Measurements from ENCODE around the gene ZBTB39.
"Not testable (repeated sequence)": the region's sequence is repeated elsewhere in the genome, so short reads cannot be mapped to it uniquely, and the experiment has no call there.

ZBTB39 gene

DNA sequence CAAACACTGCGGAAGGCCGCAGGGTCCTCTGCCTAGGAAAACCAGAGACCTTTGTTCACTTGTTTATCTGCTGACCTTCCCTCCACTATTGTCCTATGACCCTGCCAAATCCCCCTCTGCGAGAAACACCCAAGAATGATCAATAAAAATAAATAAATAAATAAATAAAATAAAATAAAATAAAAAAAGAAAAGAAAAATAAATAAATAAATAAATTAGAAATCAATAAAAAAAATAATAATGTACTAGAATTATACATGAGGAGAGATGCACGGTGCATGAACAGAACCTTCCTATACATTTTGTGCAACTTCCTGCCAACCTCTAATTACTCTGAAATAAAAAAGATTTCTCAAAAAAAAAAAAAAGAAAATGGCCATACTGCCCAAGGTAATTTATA is 41.2 kb downstream of the ZBTB39 start:
- DNase-seq (ENCODE audit: low read depth in 1 of 2, low spot score in 1 of 2); in situ Hi-C loops (cut with HindIII; ENCODE audit: low pct_unique_long_range_greater_than_20kb, low sequenced_read_pairs): not testable (repeated sequence)

DNA sequence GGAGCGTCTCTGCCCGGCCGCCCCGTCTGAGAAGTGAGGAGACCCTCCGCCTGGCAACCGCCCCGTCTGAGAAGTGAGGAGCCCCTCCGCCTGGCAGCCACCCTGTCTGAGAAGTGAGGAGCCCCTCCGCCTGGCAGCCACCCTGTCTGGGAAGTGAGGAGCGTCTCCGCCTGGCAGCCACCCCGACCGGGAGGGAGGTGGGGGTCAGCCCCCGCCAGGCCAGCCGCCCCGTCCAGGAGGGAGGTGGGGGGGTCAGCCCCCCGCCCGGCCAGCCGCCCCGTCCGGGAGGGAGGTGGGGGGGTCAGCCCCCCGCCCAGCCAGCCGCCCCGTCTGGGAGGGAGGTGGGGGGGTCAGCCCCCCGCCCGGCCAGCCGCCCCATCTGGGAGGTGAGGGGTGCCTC is 42.8 kb downstream of the ZBTB39 start:
- DNase-seq (ENCODE audit: low read depth in 1 of 2, low spot score in 1 of 2); in situ Hi-C loops (cut with HindIII; ENCODE audit: low pct_unique_long_range_greater_than_20kb, low sequenced_read_pairs): not testable (repeated sequence)

DNA sequence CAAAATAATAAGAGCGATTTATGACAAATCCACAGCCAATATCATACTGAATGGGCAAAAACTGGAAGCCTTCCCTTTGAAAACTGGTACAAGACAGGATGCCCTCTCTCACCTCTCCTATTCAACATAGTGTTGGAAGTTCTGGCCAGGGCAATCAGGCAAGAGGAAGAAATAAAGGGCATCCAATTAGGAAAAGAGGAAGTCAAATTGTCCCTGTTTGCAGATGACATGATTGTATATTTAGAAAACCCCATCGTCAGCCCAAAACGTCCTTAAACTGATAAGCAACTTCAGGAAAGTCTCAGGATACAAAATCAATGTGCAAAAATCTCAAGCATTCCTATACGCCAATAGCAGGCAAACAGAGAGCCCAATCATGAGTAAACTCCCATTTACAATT is 44.1 kb downstream of the ZBTB39 start:
- DNase-seq (ENCODE audit: low read depth in 1 of 2, low spot score in 1 of 2); in situ Hi-C loops (cut with HindIII; ENCODE audit: low pct_unique_long_range_greater_than_20kb, low sequenced_read_pairs): not testable (repeated sequence)

DNA sequence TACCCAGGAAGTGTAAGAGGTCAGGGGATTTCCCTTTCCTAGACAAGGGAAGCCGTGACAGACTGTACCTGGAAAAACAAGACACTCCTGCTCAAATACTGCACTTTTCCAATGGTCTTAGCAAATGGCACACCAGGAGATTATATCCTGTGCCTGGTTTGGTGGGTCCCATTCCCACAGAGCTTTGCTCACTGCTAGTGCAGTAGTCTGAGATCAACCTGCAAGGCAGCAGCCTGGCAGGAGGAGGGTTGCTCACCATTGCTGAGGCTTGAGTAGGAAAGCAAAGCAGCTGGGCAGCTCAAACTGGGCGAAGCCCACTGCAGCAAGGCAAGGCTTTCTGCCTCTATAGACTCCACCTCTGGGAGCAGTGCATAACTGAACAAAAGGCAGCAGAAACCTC is 47.9 kb downstream of the ZBTB39 start:
- in situ Hi-C loops (cut with HindIII; ENCODE audit: low pct_unique_long_range_greater_than_20kb, low sequenced_read_pairs): no loop called here
- DNase-seq (ENCODE audit: low read depth in 1 of 2, low spot score in 1 of 2): no peak
- no peak for TF ChIP-seq JUND (IDR thresholded peaks at IDR 0.05; ENCODE audit: low read depth)

DNA sequence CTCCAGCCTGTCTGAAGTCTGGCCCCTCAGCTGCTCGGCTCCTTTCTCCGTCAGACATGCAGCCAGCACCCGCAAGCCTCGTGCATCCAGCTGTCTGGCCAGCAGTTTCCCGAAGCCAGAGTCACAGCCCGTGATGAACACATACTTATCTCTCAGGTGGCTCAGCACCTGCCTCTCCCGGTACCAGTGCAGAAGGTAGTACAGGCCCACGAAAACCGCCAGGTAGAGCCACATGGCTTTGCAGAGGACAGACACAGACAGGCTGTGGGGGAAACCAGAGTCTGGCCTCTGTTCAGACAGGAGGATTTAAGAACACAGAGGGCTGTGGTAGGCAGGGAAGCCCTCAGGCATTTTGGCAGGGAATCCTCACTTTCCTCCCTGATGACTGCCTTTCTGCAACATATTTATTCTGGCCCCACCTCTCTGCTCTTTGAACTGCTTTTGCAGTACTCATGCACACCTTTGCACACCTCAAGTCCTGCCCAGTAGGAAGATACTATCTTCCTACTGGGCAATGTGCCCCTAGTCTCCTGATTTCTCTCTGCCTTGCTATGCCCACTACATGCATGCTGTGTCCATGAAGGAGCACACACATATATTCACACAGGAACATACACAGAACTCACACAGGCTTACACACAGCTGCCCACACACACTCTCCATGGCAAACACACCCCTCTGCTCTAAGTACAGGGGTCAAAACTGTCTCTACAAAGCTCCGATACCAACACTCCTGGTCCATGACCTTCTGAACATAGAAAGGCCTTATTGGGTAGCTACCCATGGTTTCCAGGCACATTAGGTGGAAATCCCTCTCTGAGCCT is 48.9 kb downstream of the ZBTB39 start, which contains the start of gene RDH16:
Gene RDH16 (minus strand): TSS at position 380 of the 824 bp plus-strand sequence. CDS start 146 bp downstream, at position 234.
- no peak for TF ChIP-seq JUND (IDR thresholded peaks at IDR 0.05; ENCODE audit: low read depth)
- DNase-seq (ENCODE audit: low read depth in 1 of 2, low spot score in 1 of 2): peak; percentile 50 to 78
- in situ Hi-C loops (cut with HindIII; ENCODE audit: low pct_unique_long_range_greater_than_20kb, low sequenced_read_pairs): no loop called here

DNA sequence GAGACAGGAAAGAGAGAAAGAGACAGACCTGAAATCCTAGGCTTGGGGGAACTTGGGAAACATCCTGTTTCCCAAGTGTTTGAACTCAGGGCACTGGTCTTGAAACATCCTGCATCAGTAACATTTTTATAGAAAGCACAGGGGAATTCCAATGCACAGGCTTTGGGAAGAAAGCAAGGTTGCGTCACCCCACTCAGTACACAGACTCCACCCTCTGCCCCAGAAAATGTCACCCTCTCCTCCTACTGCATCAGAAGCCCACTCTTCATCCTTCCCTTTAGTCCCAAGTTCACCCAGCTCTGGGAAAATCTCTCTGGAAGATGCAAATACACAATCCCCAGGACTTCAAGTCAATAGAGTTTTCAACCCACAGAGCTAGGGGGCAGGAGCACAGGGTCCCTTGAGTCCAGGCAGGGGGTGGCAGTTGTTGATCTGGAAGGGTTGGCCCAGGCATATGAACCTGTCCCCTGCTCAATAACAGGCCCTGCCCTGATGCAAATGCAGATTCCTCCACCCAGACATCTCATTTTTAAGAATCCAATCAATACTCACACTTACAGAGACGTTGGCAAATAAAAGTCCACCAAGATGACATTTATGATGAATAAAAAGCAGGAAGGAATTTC is 50.6 kb downstream of the ZBTB39 start:
- no peak for TF ChIP-seq JUND (IDR thresholded peaks at IDR 0.05; ENCODE audit: low read depth)
- in situ Hi-C loops (cut with HindIII; ENCODE audit: low pct_unique_long_range_greater_than_20kb, low sequenced_read_pairs): no loop called here
- DNase-seq (ENCODE audit: low read depth in 1 of 2, low spot score in 1 of 2): no peak

DNA sequence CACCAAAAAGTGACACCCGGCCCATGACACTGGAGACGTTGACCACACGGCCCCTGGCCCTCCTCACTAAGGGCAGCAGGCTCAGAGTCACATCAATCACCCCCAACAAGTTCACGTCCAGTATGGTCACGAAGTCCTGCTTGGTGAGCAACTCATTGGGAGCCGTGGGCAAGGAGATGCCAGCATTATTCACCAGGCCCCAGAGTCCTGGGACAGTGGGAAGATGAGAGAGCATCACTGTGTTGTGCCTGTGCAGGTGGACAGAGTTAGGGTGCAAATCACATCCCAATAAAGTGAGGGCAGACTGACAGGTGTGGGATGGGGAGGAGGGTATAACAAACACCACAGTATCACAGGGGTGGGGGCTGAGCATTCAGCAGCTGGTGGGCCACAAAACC is 51.4 kb downstream of the ZBTB39 start:
- DNase-seq (ENCODE audit: low read depth in 1 of 2, low spot score in 1 of 2): no peak

DNA sequence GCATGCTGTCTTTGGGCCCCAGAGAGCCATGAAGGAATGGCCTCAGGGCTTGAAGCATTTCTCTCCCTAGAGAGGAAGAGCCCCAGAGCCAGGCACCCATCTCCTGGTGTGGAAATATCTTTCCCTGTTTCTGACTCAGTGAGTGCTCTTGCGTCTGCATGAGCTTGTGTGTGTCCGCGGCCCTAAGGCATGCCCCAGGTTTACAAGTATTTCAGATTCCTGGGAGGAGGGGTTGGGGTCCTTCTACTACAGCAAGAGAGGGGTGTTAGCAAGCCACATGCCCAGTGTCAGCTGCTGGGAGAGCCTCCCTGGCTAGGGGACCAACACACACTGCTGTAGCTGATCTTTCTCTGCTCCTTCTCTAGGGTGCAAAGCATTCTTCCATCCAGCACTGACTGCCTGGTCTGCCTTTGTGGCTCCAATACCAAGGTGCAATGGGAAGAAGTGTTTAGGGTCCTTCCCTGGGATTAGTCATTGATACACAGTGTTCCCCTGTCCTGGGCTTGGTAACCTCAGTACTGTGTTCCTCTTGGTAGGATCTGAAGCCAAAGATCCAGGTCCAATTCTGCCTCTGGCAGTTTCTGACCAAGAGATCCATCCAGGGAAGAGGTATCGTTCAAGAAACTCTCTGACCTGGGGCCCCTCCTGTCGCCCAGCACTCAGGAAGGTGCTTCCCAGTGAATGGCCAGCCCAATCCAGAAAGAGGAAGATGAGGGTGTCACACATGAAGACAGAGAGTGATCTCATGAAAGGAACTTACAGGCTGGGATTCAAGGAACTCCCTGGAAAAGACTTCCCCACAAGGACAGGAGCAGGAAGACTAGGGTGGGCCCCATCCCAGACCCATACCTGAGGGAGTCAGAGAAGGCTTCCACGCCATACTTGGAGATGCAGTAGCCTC is 52.0 kb downstream of the ZBTB39 start:
- in situ Hi-C loops (cut with HindIII; ENCODE audit: low pct_unique_long_range_greater_than_20kb, low sequenced_read_pairs): no loop called here
- no peak for DNase-seq (ENCODE audit: low read depth in 1 of 2, low spot score in 1 of 2)
- no peak for TF ChIP-seq JUND (IDR thresholded peaks at IDR 0.05; ENCODE audit: low read depth)

More for the DNA sequence above, 51.4 kb downstream of the ZBTB39 start:
- in situ Hi-C loops (cut with HindIII; ENCODE audit: low pct_unique_long_range_greater_than_20kb, low sequenced_read_pairs): no loop called here
- no peak for TF ChIP-seq JUND (IDR thresholded peaks at IDR 0.05; ENCODE audit: low read depth)

DNA sequence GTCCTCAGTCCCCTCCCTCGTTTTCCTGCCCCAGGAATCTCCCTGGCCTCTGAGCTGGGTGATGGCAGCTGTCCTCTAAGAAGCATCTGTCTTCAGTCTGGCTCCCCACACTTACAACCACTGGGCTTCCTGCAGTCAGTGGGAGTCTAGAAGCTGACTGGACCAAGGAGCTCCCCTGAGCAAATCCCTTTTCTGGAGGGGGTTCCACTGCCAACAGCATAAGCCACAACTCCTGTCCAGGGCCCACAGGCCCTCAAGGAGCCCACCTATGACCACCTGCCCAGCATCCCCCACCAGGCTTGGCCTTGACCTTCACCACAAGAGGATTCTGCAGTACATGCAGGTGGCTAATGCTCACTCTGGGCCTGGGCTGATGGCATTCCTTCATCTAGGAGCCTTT is 53.0 kb downstream of the ZBTB39 start:
- no peak for DNase-seq (ENCODE audit: low read depth in 1 of 2, low spot score in 1 of 2)
- in situ Hi-C loops (cut with HindIII; ENCODE audit: low pct_unique_long_range_greater_than_20kb, low sequenced_read_pairs): no loop called here
- TF ChIP-seq JUND (IDR thresholded peaks at IDR 0.05; ENCODE audit: low read depth): no peak

DNA sequence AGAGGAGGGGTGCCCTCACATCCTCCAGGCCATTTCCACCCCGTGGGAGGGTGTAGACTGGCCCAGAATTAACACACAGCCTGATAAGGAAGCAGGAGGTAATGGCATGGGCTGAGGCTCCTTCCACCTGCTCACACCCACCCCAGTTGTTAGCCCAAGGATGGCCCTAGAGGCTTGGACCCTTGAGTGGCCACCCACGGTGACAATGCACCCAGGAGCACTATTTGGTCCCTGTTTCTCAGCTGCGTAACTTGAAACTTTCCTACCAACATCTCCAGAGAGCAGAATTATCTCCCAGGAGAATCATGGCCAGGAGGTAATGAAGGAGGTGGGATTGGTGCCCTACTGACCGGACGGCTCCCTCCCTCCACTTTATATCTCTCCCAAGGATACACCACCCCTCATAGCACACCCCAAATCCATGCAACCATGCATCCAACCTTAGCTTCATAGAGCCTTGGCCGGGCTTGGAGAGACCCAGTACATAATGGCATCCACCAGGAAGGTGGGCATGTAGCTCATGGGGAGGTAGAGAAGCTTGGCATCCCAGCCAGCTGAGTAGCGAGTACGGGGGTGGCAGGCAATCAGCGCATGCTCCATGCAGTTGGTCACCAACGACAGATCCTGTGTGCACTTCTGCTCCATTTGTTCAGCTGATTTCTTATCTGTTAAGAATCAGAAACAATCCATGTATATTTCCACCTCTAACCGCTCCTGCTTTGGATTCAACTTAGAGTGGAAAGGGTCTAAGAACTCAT is 54.6 kb downstream of the ZBTB39 start:
- in situ Hi-C loops (cut with HindIII; ENCODE audit: low pct_unique_long_range_greater_than_20kb, low sequenced_read_pairs): no loop called here
- DNase-seq (ENCODE audit: low read depth in 1 of 2, low spot score in 1 of 2): no peak
- no peak for TF ChIP-seq JUND (IDR thresholded peaks at IDR 0.05; ENCODE audit: low read depth)

DNA sequence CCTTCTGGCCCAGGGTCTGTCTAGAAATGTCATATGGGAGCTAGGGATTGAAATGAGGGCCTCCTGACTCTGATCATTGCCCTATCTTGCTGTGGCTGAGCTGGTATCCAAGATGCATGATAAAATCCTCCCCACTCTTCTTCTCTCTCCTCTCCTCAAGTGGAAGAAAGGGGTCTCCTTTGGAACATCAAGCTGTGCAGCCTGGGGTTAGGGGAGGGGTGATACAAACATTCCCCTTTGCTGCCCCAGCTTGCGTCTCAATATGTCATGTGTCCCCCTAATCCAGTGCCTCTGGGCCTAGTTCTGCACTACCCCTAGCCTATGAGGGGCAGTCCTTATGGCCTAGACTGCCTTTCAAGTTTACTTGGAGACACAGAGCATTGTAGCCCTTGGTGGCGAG is 57.5 kb downstream of the ZBTB39 start:
- DNase-seq (ENCODE audit: low read depth in 1 of 2, low spot score in 1 of 2): no peak
- in situ Hi-C loops (cut with HindIII; ENCODE audit: low pct_unique_long_range_greater_than_20kb, low sequenced_read_pairs): no loop called here
- TF ChIP-seq JUND (IDR thresholded peaks at IDR 0.05; ENCODE audit: low read depth): no peak
